Thyroid gland (tissue), 4 donors: ENCODE data around the gene GRM8.

ENCODE experiments used
- POLR2A ChIP-seq, 2 donors: fragments of 450-650 bp; IDR thresholded peaks; one replicate each; pipeline ENCODE4 v1.6.1; 2017; ENCODE audit warnings: antibody characterized with exemption in 2 of 2, mild to moderate bottlenecking in 2 of 2, moderate library complexity in 1 of 2
- TF ChIP-seq, protein P1 (sequence below), 6 experiments: fragments of 200-600 bp in 3 of 6; fragments of 450-650 bp in 3 of 6; sonication (generic) in 3 of 6; IDR thresholded peaks; one replicate each; pipeline ENCODE4 v1.5.1; 2016 to 2019; ENCODE audit warnings: antibody characterized with exemption in 6 of 6, mild to moderate bottlenecking in 2 of 6, inconsistent platforms in 1 of 6, moderate library complexity in 1 of 6

DNA sequence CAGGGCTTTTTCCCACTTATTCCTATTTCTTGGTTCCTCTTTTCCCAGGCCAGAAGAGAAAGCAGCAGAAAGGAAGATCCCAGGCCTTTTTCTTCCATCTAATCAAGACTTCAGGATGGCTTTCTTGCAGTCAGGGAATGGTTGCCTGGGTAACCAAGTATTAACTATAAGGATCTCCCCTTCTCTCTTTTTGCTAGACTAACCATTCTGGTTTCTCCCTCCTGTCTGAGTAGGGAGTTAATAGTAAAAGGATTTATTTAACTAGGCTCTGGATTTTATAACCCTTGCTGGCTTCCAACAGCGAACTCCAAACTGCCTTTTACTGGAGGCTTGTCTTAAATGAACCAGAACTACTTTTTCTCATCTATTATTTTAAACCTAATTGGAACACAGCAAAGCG, 90.4 kb downstream of the GRM8 start:
- TF ChIP-seq, protein P1, sequence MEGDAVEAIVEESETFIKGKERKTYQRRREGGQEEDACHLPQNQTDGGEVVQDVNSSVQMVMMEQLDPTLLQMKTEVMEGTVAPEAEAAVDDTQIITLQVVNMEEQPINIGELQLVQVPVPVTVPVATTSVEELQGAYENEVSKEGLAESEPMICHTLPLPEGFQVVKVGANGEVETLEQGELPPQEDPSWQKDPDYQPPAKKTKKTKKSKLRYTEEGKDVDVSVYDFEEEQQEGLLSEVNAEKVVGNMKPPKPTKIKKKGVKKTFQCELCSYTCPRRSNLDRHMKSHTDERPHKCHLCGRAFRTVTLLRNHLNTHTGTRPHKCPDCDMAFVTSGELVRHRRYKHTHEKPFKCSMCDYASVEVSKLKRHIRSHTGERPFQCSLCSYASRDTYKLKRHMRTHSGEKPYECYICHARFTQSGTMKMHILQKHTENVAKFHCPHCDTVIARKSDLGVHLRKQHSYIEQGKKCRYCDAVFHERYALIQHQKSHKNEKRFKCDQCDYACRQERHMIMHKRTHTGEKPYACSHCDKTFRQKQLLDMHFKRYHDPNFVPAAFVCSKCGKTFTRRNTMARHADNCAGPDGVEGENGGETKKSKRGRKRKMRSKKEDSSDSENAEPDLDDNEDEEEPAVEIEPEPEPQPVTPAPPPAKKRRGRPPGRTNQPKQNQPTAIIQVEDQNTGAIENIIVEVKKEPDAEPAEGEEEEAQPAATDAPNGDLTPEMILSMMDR (IDR thresholded peaks at IDR 0.05), result no peak
- TF ChIP-seq POLR2A (IDR thresholded peaks at IDR 0.05), result no peak
